ENCODE measurements around the gene PTPN5.

- TF ChIP-seq CTCF (IDR thresholded peaks at IDR 0.05) (no peak), POLR2A (IDR thresholded peaks at IDR 0.05) (no peak)
These were observed 21.0 kb downstream of the PTPN5 start for GRCh38 chr11:18770479-18771125.
